Trophoblast cell (in vitro differentiated cells and primary cell): ENCODE measurements around the gene SEMA6A.

Experiments used
- DNase-seq, 2 donors: peaks; one replicate each; pipeline ENCODE4 v3.0.0-alpha.2; 2016
- H2AFZ ChIP-seq: 2 replicates; pipeline ENCODE4 v1.6.1; 2013; ENCODE audit warnings: low read length, moderate library complexity, mild to moderate bottlenecking; ENCODE audit not compliant: insufficient read depth, poor library complexity
- H2AK5ac ChIP-seq: 2 replicates; pipeline ENCODE4 v1.6.1; 2013; ENCODE audit warnings: mild to moderate bottlenecking, low read length
- H2BK120ac ChIP-seq: 2 replicates; pipeline ENCODE4 v1.6.1; 2013; ENCODE audit warnings: low read length, mild to moderate bottlenecking, moderate library complexity; ENCODE audit not compliant: insufficient read depth, poor library complexity
- H2BK12ac ChIP-seq: 2 replicates; pipeline ENCODE4 v1.6.1; 2013; ENCODE audit warnings: mild to moderate bottlenecking, low read length, moderate library complexity
- H2BK5ac ChIP-seq: 2 replicates; pipeline ENCODE4 v1.6.1; 2013; ENCODE audit warnings: low read length, low read depth, moderate library complexity, mild to moderate bottlenecking; ENCODE audit not compliant: poor library complexity
- H3K14ac ChIP-seq: 2 replicates; pipeline ENCODE4 v1.6.1; 2013; ENCODE audit warnings: mild to moderate bottlenecking, low read length
- H3K18ac ChIP-seq: 2 replicates; pipeline ENCODE4 v1.6.1; 2013; ENCODE audit warnings: mild to moderate bottlenecking, low read length
- H3K23ac ChIP-seq: 2 replicates; pipeline ENCODE4 v1.6.1; 2013; ENCODE audit warnings: low read length
- H3K27ac ChIP-seq: 2 replicates; pipeline ENCODE4 v1.5.1; 2013; ENCODE audit warnings: low read depth, mild to moderate bottlenecking, inconsistent platforms, low read length, moderate library complexity
- H3K27me3 ChIP-seq: 2 replicates; pipeline ENCODE4 v1.6.1; 2013; ENCODE audit warnings: inconsistent platforms, mild to moderate bottlenecking, low read length, moderate library complexity; ENCODE audit not compliant: insufficient read depth
- H3K36me3 ChIP-seq, 2 experiments: 1 replicate in 1 of 2; 2 replicates in 1 of 2; pipeline ENCODE4 v1.6.1; 2013; ENCODE audit warnings: low read length in 2 of 2, mild to moderate bottlenecking in 2 of 2, moderate library complexity in 1 of 2; ENCODE audit not compliant: insufficient read depth in 2 of 2, control insufficient read depth in 1 of 2
- H3K4ac ChIP-seq: 2 replicates; pipeline ENCODE4 v1.6.1; 2013; ENCODE audit warnings: low read depth, mild to moderate bottlenecking, low read length, moderate library complexity
- H3K4me1 ChIP-seq, 2 experiments: 1 replicate in 1 of 2; 2 replicates in 1 of 2; pipeline ENCODE4 v1.6.1; 2013; ENCODE audit warnings: low read length in 2 of 2, mild to moderate bottlenecking in 2 of 2, moderate library complexity in 1 of 2; ENCODE audit not compliant: insufficient read depth in 2 of 2, control insufficient read depth in 1 of 2
- H3K4me2 ChIP-seq: 2 replicates; pipeline ENCODE4 v1.6.1; 2013; ENCODE audit warnings: inconsistent platforms, mild to moderate bottlenecking, low read length, moderate library complexity
- H3K4me3 ChIP-seq: 2 replicates; pipeline ENCODE4 v1.5.1; 2013; ENCODE audit warnings: mild to moderate bottlenecking, low read depth, low read length, inconsistent platforms
- H3K79me1 ChIP-seq: one replicate; pipeline ENCODE4 v1.6.1; 2013; ENCODE audit warnings: low read length
- H3K79me2 ChIP-seq: 2 replicates; pipeline ENCODE4 v1.6.1; 2013; ENCODE audit warnings: low read length, mild to moderate bottlenecking; ENCODE audit not compliant: control insufficient read depth, insufficient read depth, poor library complexity
- H3K9ac ChIP-seq: 2 replicates; pipeline ENCODE4 v1.6.1; 2013; ENCODE audit warnings: mild to moderate bottlenecking, low read length
- H3K9me3 ChIP-seq: 2 replicates; pipeline ENCODE4 v1.6.1; 2013; ENCODE audit warnings: low read depth, mild to moderate bottlenecking, control low read depth, inconsistent platforms, low read length; ENCODE audit not compliant: insufficient read depth
- H4K12ac ChIP-seq: 2 replicates; pipeline ENCODE4 v1.6.1; 2013; ENCODE audit warnings: low read depth, mild to moderate bottlenecking, low read length, moderate library complexity
- H4K8ac ChIP-seq: 2 replicates; pipeline ENCODE4 v1.6.1; 2013; ENCODE audit warnings: low read depth, mild to moderate bottlenecking, low read length, moderate library complexity
- H4K91ac ChIP-seq: one replicate; pipeline ENCODE4 v1.6.1; 2013; ENCODE audit warnings: low read depth, mild to moderate bottlenecking, low read length, moderate library complexity
- WGBS: extraction: QIAGEN DNeasy Blood & Tissue Kit; methylation state at CpG from one replicate; pipeline ENCODE4 v1.1.7; 2013; ENCODE audit warnings: missing lambda C conversion rate; ENCODE audit not compliant: insufficient read length, insufficient coverage; ENCODE audit errors: extremely low coverage; 5-methylcytosine and 5-hydroxymethylcytosine counted together

SEMA6A gene

GRCh38 chr5:116567106-116567505, 7.5 kb downstream of the SEMA6A start:
- Histone ChIP-seq H2BK120ac (no peak overlapping the region), H4K12ac (no peak overlapping the region), H4K91ac (no peak overlapping the region), H3K4me3 (no peak overlapping the region), H3K18ac (no peak overlapping the region), H3K14ac (no peak overlapping the region), H3K4me1 (peaks cover 4 to 11% of the 10 kb centered on the region in 2 experiments), H2AFZ (no peak overlapping the region), H3K4me2 (no peak overlapping the region), H3K36me3 (peaks cover 10 to 12% of the 10 kb centered on the region in 2 experiments), H4K8ac (no peak overlapping the region), H3K27me3 (no peaks in the 10 kb centered on the region), H2BK12ac (no peak overlapping the region), H3K79me2 (peaks cover 33% of the 10 kb centered on the region), H3K4ac (peak overlapping the region; percentile 22), H2BK5ac (no peak overlapping the region), H3K27ac (no peak overlapping the region), H3K23ac (no peak overlapping the region), H3K9ac (no peak overlapping the region), H3K9me3 (no peaks in the 10 kb centered on the region), H2AK5ac (no peak overlapping the region), H3K79me1 (peaks cover under 1% of the 10 kb centered on the region)
- WGBS, result no CpG with 5 or more reads among the region's 2 CpGs
- no peak for DNase-seq

DNA sequence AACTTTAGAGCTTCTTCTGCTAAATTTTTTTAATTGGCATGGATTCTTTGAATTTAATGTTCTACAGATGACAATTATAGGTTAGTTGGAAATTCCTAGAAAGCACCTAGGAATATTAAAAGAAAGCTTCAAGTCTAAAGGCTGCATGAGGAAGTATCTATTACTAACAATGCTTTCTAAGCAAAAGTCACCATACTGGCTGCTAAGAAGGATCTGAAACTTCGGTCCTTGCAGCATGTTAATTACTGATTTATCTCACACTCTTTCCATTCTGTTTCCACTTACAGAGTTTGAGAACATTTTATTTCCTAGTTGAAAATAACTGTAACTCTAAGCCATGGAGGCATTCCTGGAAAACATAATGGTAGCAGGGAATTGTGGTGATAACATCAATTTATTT, 8.4 kb downstream of the SEMA6A start:
- Histone ChIP-seq H3K36me3 (peaks cover 9 to 12% of the 10 kb centered on the region in 2 experiments), H2BK120ac (no peak overlapping the region), H2AK5ac (no peak overlapping the region), H3K79me2 (peaks cover 30% of the 10 kb centered on the region), H3K14ac (no peak overlapping the region), H4K8ac (no peak overlapping the region), H3K4ac (peak overlapping the region; percentile 83), H3K18ac (no peak overlapping the region), H3K27me3 (no peaks in the 10 kb centered on the region), H3K9me3 (no peaks in the 10 kb centered on the region), H3K79me1 (no peaks in the 10 kb centered on the region), H3K9ac (no peak overlapping the region), H3K4me3 (no peak overlapping the region), H3K23ac (no peak overlapping the region), H2BK12ac (no peak overlapping the region), H2AFZ (no peak overlapping the region), H2BK5ac (no peak overlapping the region), H3K4me1 (peaks cover 4 to 11% of the 10 kb centered on the region in 2 experiments), H3K27ac (no peak overlapping the region), H4K12ac (no peak overlapping the region), H4K91ac (no peak overlapping the region), H3K4me2 (no peak overlapping the region)
- no CpG with 5 or more reads among the region's 1 CpG for WGBS
- no peak for DNase-seq

- Histone ChIP-seq H3K4ac (peak overlapping the region; percentile 92), H2AK5ac (no peak overlapping the region), H3K4me2 (no peak overlapping the region), H3K14ac (no peak overlapping the region), H3K36me3 (peaks cover 9 to 14% of the 10 kb centered on the region in 2 experiments), H3K9me3 (no peaks in the 10 kb centered on the region), H3K27me3 (no peaks in the 10 kb centered on the region), H3K79me2 (peaks cover 29% of the 10 kb centered on the region), H3K23ac (no peak overlapping the region), H3K27ac (no peak overlapping the region), H4K12ac (no peak overlapping the region), H3K9ac (no peak overlapping the region), H3K4me3 (no peak overlapping the region), H3K79me1 (no peaks in the 10 kb centered on the region), H2BK120ac (no peak overlapping the region), H2BK5ac (no peak overlapping the region), H4K91ac (no peak overlapping the region), H4K8ac (no peak overlapping the region), H2AFZ (no peak overlapping the region), H3K4me1 (peaks cover 6 to 14% of the 10 kb centered on the region in 2 experiments), H2BK12ac (no peak overlapping the region), H3K18ac (no peak overlapping the region)
- no CpG with 5 or more reads among the region's 7 CpGs for WGBS
- no peak for DNase-seq
These were observed 9.7 kb downstream of the SEMA6A start for GRCh38 chr5:116564756-116565490.

DNA sequence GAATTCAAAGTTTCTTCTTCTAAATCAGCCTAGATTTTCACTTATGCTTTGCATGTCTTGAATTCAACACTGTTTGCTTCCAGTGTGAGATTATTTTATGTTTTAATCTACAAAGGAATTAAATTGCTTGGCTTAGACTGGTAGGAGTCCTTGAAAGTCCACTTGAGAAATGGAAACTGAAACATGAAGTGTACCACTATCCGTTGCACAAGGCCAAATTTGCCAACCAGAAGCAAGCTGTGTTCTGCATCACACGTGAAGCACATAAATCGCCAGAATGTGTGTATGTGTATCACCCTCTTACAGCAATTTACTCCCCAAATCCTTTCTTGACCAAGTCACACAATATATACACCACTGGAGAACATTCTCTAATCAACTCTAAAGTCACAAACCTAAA, 10.3 kb downstream of the SEMA6A start:
- H3K9me3 ChIP-seq, result no peaks in the 10 kb centered on the region
- H2BK5ac ChIP-seq, result no peak overlapping the region
- no peak overlapping the region for H3K9ac ChIP-seq
- H2AFZ ChIP-seq, result no peak overlapping the region
- H2AK5ac ChIP-seq, result no peak overlapping the region
- H3K4me2 ChIP-seq, result no peak overlapping the region
- no peak overlapping the region for H3K14ac ChIP-seq
- H4K12ac ChIP-seq, result no peak overlapping the region
- H4K91ac ChIP-seq, result no peak overlapping the region
- H3K27ac ChIP-seq, result no peak overlapping the region
- H3K36me3 ChIP-seq, result peaks cover 7 to 17% of the 10 kb centered on the region in 2 experiments
- no peak overlapping the region for H2BK120ac ChIP-seq
- H3K23ac ChIP-seq, result no peak overlapping the region
- peak overlapping the region; percentile 98 for H3K4ac ChIP-seq
- H3K79me1 ChIP-seq, result no peaks in the 10 kb centered on the region
- H3K4me1 ChIP-seq, result peaks cover 8 to 19% of the 10 kb centered on the region in 2 experiments
- H2BK12ac ChIP-seq, result no peak overlapping the region
- H3K18ac ChIP-seq, result no peak overlapping the region
- no peak for DNase-seq
- H3K27me3 ChIP-seq, result no peaks in the 10 kb centered on the region
- peaks cover 29% of the 10 kb centered on the region for H3K79me2 ChIP-seq
- no peak overlapping the region for H4K8ac ChIP-seq
- WGBS, result no CpG with 5 or more reads among the region's 3 CpGs
- no peak overlapping the region for H3K4me3 ChIP-seq
